Measurements from ENCODE around the gene INSL6. TPM values are rescaled to one million over a fixed set of nuclear protein-coding genes. Genes with fewer than 3 reads are reported as not detected.

INSL6 gene
- total and polyA plus RNA-seq, 8 donors = 0.30 to 1.2 (median 0.65) TPM; not detected in 2

GRCh38 chr9:5122116-5122515 is 63.3 kb downstream of the INSL6 start:
- no peak overlapping the region for H3K27ac ChIP-seq
- H3K9me3 ChIP-seq = no peaks in the 10 kb centered on the region
- no peak for ATAC-seq
- no peak overlapping the region for H3K4me3 ChIP-seq
- no peaks in the 10 kb centered on the region for H3K27me3 ChIP-seq
- no peak for DNase-seq
- no peak for TF ChIP-seq CTCF (IDR thresholded peaks at IDR 0.05)
- H3K36me3 ChIP-seq = peaks cover 0 to 34% of the 10 kb centered on the region in 2 donors
- intact Hi-C loops (cut with DNase I) = no loop called here
- no peaks in the 10 kb centered on the region for H3K4me1 ChIP-seq

- no peaks in the 10 kb centered on the region for H3K36me3 ChIP-seq
- ATAC-seq (no peak), DNase-seq (peak in 1 of 4 donors; percentile 33)
- no peak overlapping the region for H3K4me3 ChIP-seq
- TF ChIP-seq CTCF (IDR thresholded peaks at IDR 0.05) = no peak
- peaks cover 0 to 8% of the 10 kb centered on the region in 2 donors for H3K9me3 ChIP-seq
- no peak overlapping the region for H3K27ac ChIP-seq
- no peaks in the 10 kb centered on the region for H3K4me1 ChIP-seq
- intact Hi-C loops (cut with DNase I) = no loop called here
- no peaks in the 10 kb centered on the region for H3K27me3 ChIP-seq
Observed at GRCh38 chr9:5113994-5114748, 71.3 kb downstream of the INSL6 start.

Other genes starting within 250 kb of the INSL6 start
- 10 to 100 TPM; 15.0 to 27.3 TPM for gene JAK2, start 200.4 kb downstream of the INSL6 start, total RNA-seq
- gene JAK2, start 200.4 kb downstream of the INSL6 start, polyA plus RNA-seq (ENCODE audit: insufficient read length in 6 of 6) = 10 to 100 TPM; 13.6 to 16.4 (median 15.3) TPM
- gene INSL4, start 45.8 kb upstream of the INSL6 start, total RNA-seq = not detected
- not detected for gene INSL4, start 45.8 kb upstream of the INSL6 start, polyA plus RNA-seq (ENCODE audit: insufficient read length in 6 of 6)
- 1 to 10 TPM in 1 of 2 donors, under 1 TPM in 1; 0.55 to 2.3 TPM for gene RLN2, start 119.1 kb upstream of the INSL6 start, total RNA-seq
- gene RLN2, start 119.1 kb upstream of the INSL6 start, polyA plus RNA-seq (ENCODE audit: insufficient read length in 6 of 6) = 1 to 10 TPM; 1.9 to 3.5 (median 2.1) TPM
- gene RLN1, start 154.2 kb upstream of the INSL6 start, total RNA-seq = under 1 TPM; 0.42 to 0.79 TPM
- 1 to 10 TPM in 1 of 6 donors, under 1 TPM in 5; 0.53 to 1.7 (median 0.64) TPM for gene RLN1, start 154.2 kb upstream of the INSL6 start, polyA plus RNA-seq (ENCODE audit: insufficient read length in 6 of 6)